CD4-positive, alpha-beta T cell treated with Interleukin-17A for 1 hour (primary cell): Measurements from ENCODE around the gene TBC1D1.

ENCODE experiments used
- DNase-seq: peaks from one replicate; pipeline ENCODE4 v3.0.0-alpha.2; 2020

Gene TBC1D1

DNA sequence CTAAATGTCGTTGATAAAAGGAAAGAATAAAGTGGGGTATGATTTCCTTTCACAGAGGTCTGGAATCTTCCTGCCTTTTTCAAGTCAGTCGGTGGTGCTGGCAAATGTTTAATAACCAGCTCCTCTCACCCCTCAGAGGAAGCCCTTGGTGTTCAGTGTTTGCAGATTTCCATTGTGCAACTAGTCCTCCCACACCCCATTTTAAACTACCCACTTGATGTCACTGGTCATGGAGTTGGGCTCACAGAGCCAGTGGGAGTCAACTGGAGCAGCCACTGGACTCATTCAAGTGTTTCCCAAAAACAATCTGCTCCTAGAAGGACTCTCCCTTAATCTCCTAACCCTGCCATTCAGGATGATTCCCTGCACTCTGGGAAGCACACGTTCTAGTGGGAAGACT, 218.5 kb downstream of the TBC1D1 start:
- DNase-seq, result no peak

GRCh38 chr4:38109896-38110295, 219.0 kb downstream of the TBC1D1 start:
- DNase-seq, result no peak

GRCh38 chr4:38111024-38111423, 220.1 kb downstream of the TBC1D1 start:
- no peak for DNase-seq

DNA sequence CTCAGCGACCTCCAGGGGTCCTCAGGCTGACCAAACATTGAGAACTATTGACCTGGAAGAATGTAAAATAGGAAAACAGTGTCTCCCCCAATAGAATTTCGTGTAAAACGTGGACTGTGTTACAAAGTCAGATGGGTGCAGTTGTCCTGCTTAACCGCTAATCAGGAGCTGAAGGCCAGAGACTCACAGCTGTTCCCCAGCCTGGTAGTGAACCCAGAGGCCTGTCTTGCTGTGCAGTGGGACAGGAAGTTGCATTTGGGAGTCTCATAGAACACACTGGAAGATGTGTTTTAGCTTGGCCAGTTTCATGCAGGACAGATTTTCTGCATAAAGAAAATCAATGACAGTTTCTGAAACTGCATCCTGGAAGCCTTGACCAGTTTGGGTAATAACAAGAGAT, 220.8 kb downstream of the TBC1D1 start:
- DNase-seq, result no peak

GRCh38 chr4:38113132-38113531, 222.2 kb downstream of the TBC1D1 start:
- no peak for DNase-seq

DNA sequence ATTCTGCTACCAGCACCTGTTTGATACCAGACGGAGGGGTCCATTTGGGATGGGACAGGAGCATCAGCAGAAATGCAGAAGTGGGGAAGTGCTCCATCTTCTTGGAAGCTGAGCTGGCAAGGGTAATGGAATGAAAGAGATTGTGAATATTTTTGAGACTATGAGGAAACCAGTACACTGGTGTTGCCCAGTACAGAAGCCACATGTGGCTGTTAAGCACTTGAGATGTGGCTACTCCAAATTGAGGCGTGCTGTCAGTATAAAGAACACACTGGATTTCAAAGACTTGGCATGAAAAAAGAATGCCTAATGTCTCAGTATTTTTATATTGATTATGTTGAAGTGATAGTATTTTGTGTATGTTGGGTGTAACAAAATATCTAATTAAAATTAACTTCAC, 222.7 kb downstream of the TBC1D1 start:
- no peak for DNase-seq

GRCh38 chr4:38114386-38115150, 223.7 kb downstream of the TBC1D1 start:
- no peak for DNase-seq

DNA sequence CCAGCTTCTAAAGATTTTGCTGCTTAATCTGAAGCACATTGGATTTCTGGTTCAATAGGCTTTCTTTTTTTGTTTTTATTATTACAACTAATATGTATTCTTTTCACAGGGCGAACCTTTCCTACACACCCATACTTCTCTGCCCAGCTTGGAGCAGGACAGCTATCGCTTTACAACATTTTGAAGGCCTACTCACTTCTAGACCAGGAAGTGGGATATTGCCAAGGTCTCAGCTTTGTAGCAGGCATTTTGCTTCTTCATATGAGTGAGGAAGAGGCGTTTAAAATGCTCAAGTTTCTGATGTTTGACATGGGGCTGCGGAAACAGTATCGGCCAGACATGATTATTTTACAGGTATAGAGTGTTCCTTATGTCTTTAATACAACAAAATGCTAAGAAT, 224.7 kb downstream of the TBC1D1 start:
- DNase-seq, result no peak

DNA sequence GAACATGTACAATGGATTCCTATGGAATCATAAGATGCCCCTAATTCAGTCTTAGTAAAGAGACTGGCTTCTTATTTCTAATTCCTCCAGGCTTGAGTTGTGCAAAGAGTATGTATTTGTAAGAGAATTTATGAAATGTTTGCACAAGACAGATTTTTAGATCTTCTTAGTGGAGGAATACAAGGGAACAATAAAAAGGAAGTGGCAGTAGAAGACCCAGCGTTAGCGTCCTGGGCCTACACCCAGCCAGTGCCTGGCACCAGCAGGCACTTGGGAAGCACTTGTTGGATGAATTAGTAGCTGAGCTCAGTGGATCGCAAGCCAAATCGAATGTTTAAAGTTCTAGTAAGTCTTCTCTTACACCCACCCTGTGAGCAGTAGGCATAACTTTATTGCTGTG, 226.7 kb downstream of the TBC1D1 start:
- no peak for DNase-seq

DNA sequence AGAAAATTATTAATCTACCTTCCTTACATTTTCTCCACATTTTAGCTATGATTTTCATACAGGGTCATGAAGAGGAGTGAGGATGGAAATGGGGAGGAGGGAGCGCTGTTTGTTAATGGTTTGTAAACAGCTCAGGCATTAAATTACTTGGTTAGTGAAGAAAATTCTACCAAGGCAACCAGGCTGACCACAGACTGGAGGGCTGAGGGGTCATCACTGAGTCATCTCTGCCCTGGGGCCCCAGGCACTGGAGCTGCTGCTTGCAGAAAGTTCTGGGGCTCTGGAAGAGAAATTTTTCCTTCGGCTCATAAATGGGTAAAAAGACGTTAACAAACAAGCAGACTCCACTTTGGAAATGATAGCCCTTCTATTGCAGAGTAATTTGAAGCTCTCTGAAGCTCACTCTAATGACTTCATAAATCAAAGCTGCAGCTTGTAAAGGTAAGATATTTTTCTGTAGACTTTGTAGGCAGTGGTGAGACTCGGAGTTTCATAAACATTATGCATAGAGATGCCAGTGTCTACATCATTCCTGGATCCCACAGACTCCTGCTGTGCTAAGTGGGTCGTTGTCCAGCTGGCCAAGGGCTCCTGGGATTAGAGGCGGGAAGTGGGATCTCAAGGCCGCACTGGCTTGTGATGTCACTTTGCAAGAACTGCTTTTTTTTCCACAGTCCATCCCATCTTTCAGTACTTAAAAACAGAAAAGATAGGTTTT, 228.9 kb downstream of the TBC1D1 start:
- DNase-seq, result no peak

DNA sequence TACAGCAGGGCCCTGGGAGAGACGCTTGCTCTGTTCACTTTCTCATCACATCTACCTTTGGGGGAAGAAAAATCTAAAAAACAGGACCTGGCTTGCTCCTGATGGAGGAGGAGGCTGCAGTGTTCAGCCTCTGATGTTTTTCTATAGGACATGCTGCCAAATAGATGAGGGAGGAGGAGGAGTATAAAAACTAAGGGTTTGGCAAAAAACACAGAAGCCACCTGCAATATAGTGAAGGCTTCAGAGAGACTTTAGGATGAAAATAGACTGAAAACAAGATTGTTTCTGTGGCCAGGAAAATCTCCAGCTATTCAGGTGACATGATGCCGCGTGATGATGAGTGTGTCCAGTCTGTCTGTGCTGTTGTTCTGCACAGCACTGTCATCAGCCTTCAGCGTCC, 229.9 kb downstream of the TBC1D1 start:
- DNase-seq, result no peak

DNA sequence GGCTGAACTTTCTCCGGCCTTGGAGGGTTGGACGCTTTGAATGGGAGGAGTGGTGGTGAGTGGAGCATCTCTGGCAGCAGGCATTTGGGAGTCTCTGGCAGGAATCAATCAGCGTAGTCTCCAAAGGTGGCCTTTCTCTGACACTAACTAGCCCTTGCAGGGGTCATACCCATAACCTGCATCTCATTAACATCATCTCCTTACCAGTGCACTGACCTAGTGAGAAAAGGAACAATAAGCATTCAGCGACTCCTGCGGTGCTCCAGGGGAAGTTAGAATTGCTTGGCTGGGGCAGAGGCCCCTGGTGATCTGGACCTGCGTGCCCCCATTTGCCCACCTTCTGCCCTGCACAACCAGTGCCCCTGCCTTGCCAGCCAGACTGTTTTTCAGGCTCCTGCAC, 231.2 kb downstream of the TBC1D1 start:
- no peak for DNase-seq

- DNase-seq, result no peak
Measured at GRCh38 chr4:38123555-38123954, 232.7 kb downstream of the TBC1D1 start.

GRCh38 chr4:38124961-38125360, 234.1 kb downstream of the TBC1D1 start:
- DNase-seq, result no peak

DNA sequence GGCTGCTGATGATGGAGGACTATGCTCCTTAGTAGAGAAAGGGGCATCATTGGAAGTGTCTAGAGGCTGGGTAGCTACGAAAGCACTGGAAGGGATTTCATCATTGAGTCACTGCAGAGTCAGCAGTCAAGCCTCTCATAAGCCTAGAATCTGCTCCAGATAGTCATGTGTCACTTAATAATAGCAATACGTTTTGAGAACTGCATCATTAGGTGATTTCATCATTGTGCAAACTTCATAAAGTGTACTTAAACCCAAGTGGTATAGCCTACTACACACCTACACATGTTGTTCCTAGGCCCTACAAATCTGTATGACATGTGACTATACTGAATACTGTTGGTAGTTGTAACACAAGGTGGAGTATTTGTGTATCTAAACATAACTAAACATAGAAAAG, 234.9 kb downstream of the TBC1D1 start:
- DNase-seq, result no peak

DNA sequence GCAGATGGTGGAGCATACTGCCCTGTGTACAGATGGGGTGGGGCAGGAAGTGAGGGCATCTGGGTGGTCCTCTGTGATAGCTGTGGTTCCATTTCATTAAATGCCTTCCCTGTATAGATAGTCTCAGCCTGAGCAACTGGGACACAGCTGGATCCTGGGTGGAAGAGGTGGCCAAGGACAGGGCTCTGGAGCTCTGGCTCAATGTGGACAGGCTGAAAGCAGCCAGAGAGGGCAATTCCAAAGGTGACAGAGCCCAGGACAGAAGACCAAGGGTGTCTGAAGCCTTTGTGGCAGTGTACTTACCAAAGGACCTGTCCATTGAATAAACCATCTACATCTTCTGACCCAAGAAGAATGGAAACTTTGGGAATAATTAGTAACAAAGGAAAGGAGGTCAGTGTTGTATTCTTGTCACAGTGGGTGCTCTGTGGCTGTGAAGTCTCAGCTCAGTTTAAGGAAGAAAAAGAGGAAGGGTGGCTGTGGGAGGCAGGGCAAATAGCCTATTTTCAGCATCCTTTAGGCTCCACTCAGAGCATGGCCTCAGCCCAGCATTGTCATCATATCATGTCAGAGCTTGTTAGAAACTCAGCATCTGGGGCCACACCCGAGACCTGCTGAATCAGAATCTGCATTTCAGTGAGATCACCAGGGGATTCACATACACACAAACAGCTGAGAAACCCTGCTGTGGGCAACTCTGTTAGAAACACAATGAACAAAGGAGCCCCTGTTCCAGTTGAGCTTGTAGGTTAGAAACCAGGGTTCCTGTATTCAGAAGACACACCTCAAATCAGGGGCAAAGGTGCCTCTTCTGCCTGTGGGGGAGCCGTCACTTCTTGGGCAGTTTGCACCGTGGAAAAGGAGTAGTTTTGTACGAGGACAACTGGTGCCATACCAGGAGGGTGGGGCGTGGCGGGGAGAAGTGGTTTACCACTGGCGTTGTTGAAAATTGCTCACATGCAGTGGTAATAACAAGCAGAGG, 237.9 kb downstream of the TBC1D1 start:
- peak; percentile 76 for DNase-seq

GRCh38 chr4:38129460-38130227, 238.8 kb downstream of the TBC1D1 start:
- peak; percentile 2 for DNase-seq

DNA sequence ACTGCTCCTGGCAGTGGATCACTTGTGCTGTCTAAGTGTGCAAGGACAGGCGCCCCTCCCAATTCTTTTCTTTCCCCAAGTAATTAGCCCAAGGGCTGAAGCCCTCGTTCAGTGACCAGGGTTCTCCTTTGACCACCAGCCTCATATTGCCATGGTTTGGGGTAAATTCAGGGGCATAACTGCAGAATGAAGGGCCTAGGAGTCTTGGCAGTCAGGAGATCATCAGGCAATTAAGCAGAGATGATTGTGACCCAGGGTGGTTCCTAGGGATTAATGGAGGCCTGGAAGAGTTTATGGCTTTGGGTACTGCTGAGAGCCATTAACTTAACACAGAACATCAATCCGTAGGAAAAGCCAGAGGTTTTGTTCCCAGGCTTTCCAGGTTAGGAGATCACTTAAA, 240.0 kb downstream of the TBC1D1 start:
- no peak for DNase-seq

- peak; percentile 85 for DNase-seq
Measured at GRCh38 chr4:38131371-38132091, 240.6 kb downstream of the TBC1D1 start.

DNA sequence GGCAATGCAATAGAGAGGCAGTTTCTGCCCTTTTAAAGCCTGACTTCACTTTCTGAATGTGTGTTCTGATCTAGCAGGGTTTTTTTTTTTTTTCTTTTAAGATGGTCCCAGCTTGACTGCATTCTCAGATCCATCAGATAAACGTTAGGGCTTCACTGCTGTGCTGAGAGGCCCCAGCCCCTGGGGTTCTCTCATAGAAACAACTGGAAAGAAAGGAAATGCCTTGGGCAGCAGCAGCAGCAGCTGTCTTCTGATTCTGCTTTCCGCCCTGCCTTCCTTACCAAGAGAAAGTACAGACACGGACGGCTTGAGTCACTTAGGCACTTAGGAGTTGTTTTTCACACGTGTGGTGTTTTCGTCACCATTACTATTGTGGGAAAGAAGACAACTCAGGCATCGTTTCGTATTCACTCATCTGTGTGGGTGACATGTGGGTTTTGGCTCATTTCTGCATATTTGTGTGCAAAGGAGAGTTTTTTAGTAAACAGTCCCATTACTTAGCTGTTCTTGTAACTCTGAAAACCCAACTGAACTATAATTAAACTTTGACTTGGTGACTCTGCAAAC, 241.3 kb downstream of the TBC1D1 start:
- DNase-seq, result peak; percentile 83

GRCh38 chr4:38132843-38133662, 242.2 kb downstream of the TBC1D1 start:
- DNase-seq, result no peak
